WERI-Rb-1 (cell line): ENCODE results near the gene GRXCR1.
A peak's percentile ranks its signal among the peaks of the same experiment; 100 is the strongest.

Experiments used
- DNase-seq: peaks from one replicate; pipeline ENCODE4 v3.0.0-alpha.2; 2020
- H3K27ac ChIP-seq: fragments of 250-450 bp; sonication (Bioruptor Pico); 2 replicates; pipeline ENCODE4 v1.5.1; 2020; ENCODE audit warnings: mild to moderate bottlenecking, moderate library complexity
- H3K27me3 ChIP-seq: fragments of 250-450 bp; sonication (Bioruptor Pico); 2 replicates; pipeline ENCODE4 v1.5.1; 2021; ENCODE audit warnings: mild to moderate bottlenecking, low read depth, moderate library complexity; ENCODE audit not compliant: insufficient read depth, severe bottlenecking
- H3K36me3 ChIP-seq: fragments of 250-450 bp; sonication (Bioruptor Pico); 2 replicates; pipeline ENCODE4 v1.5.1; 2020; ENCODE audit warnings: mild to moderate bottlenecking, moderate library complexity
- H3K4me3 ChIP-seq: 2 replicates; pipeline ENCODE4 v1.5.1; 2011; ENCODE audit warnings: low read depth, mild to moderate bottlenecking, control low read depth, low read length
- H3K9me3 ChIP-seq: fragments of 250-450 bp; sonication (Bioruptor Pico); 2 replicates; pipeline ENCODE4 v1.5.1; 2021; ENCODE audit warnings: mild to moderate bottlenecking, moderate library complexity; ENCODE audit not compliant: severe bottlenecking
- CTCF ChIP-seq: IDR thresholded peaks from 2 replicates; pipeline ENCODE4 v1.5.1; 2011; ENCODE audit warnings: low read depth, mild to moderate bottlenecking, control low read depth, inconsistent platforms, low read length

GRXCR1 gene

GRCh38 chr4:43014256-43014655 is 121.7 kb downstream of the GRXCR1 start:
- H3K36me3 ChIP-seq = no peaks in the 10 kb centered on the region
- no peaks in the 10 kb centered on the region for H3K27me3 ChIP-seq
- H3K4me3 ChIP-seq = no peak overlapping the region
- no peak overlapping the region for H3K27ac ChIP-seq
- H3K9me3 ChIP-seq = no peaks in the 10 kb centered on the region
- DNase-seq = no peak
- no peak for TF ChIP-seq CTCF

GRCh38 chr4:43041632-43042031 is 149.1 kb downstream of the GRXCR1 start:
- H3K4me3 ChIP-seq = no peak overlapping the region
- TF ChIP-seq CTCF = no peak
- no peaks in the 10 kb centered on the region for H3K9me3 ChIP-seq
- H3K27ac ChIP-seq = no peak overlapping the region
- no peaks in the 10 kb centered on the region for H3K27me3 ChIP-seq
- no peaks in the 10 kb centered on the region for H3K36me3 ChIP-seq
- no peak for DNase-seq

- no peak for TF ChIP-seq CTCF
- Histone ChIP-seq H3K4me3 (no peak overlapping the region), H3K27ac (no peak overlapping the region), H3K36me3 (no peaks in the 10 kb centered on the region), H3K27me3 (no peaks in the 10 kb centered on the region), H3K9me3 (no peaks in the 10 kb centered on the region)
- DNase-seq = no peak
Measured at GRCh38 chr4:43047058-43047457, 154.5 kb downstream of the GRXCR1 start.

- 0 out of 2 replicates have a peak, but pooled peaks have one; percentile 14 for TF ChIP-seq CTCF
- no peak for DNase-seq
- Histone ChIP-seq H3K36me3 (no peaks in the 10 kb centered on the region), H3K4me3 (no peak overlapping the region), H3K27ac (no peak overlapping the region), H3K27me3 (no peaks in the 10 kb centered on the region), H3K9me3 (no peaks in the 10 kb centered on the region)
Measured at GRCh38 chr4:43048570-43048969, 156.1 kb downstream of the GRXCR1 start.

GRCh38 chr4:43049326-43049725 is 156.8 kb downstream of the GRXCR1 start:
- no peaks in the 10 kb centered on the region for H3K36me3 ChIP-seq
- no peaks in the 10 kb centered on the region for H3K27me3 ChIP-seq
- H3K4me3 ChIP-seq = no peak overlapping the region
- no peak overlapping the region for H3K27ac ChIP-seq
- no peaks in the 10 kb centered on the region for H3K9me3 ChIP-seq
- TF ChIP-seq CTCF = no peak
- no peak for DNase-seq

- no peaks in the 10 kb centered on the region for H3K9me3 ChIP-seq
- no peak for TF ChIP-seq CTCF
- H3K36me3 ChIP-seq = no peaks in the 10 kb centered on the region
- no peak for DNase-seq
- H3K4me3 ChIP-seq = no peak overlapping the region
- H3K27ac ChIP-seq = no peak overlapping the region
- no peaks in the 10 kb centered on the region for H3K27me3 ChIP-seq
Measured at GRCh38 chr4:43066415-43066814, 173.9 kb downstream of the GRXCR1 start.
